Measurements from ENCODE around the gene TBCD.

Gene TBCD

GRCh38 chr17:82745524-82745923 is 6.3 kb upstream of the TBCD start:
- TF ChIP-seq, protein P1, sequence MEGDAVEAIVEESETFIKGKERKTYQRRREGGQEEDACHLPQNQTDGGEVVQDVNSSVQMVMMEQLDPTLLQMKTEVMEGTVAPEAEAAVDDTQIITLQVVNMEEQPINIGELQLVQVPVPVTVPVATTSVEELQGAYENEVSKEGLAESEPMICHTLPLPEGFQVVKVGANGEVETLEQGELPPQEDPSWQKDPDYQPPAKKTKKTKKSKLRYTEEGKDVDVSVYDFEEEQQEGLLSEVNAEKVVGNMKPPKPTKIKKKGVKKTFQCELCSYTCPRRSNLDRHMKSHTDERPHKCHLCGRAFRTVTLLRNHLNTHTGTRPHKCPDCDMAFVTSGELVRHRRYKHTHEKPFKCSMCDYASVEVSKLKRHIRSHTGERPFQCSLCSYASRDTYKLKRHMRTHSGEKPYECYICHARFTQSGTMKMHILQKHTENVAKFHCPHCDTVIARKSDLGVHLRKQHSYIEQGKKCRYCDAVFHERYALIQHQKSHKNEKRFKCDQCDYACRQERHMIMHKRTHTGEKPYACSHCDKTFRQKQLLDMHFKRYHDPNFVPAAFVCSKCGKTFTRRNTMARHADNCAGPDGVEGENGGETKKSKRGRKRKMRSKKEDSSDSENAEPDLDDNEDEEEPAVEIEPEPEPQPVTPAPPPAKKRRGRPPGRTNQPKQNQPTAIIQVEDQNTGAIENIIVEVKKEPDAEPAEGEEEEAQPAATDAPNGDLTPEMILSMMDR (conservative IDR thresholded peaks at IDR 0.05), result no peak
- no peak for TF ChIP-seq ZFX (IDR thresholded peaks at IDR 0.05)

DNA sequence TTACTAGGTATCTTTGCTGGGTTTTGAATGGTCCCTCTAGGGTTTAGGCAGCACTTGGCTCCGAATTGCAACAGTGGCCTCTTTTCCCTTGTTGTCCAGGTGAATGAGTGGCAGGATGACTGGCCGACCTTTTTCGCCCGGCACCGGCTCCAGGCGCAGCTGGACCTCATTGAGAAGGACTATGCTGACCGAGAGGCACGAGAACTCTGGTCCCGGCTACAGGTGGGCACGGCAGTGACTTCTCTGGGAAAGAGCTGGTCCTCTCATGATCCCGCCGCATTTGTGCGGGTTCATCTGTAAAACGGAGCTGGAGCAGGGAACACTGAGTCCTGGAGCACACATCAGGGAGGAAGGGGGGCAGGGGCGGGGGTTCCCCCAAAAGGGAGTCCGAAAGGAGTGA is 3.1 kb upstream of the TBCD start:
- TF ChIP-seq ZFX (IDR thresholded peaks at IDR 0.05), result no peak
- H3K27ac ChIP-seq, result no peak overlapping the region

More at GRCh38 chr17:82745524-82745923, 6.3 kb upstream of the TBCD start:
- no peak overlapping the region for H3K27ac ChIP-seq

- no peak for TF ChIP-seq ZFX (IDR thresholded peaks at IDR 0.05)
- TF ChIP-seq, protein P1 (conservative IDR thresholded peaks at IDR 0.05), result no peak
- no peak overlapping the region for H3K27ac ChIP-seq
Measured at GRCh38 chr17:82750241-82750908, 1.5 kb upstream of the TBCD start.

GRCh38 chr17:82751171-82751570 is 694 bp upstream of the TBCD start:
- H3K27ac ChIP-seq, result peak overlapping the region; percentile 79
- TF ChIP-seq, protein P1 (conservative IDR thresholded peaks at IDR 0.05), result no peak
- 0 out of 2 replicates have a peak, but pooled peaks have one; percentile 8 for TF ChIP-seq ZFX (IDR thresholded peaks at IDR 0.05)

GRCh38 chr17:82752371-82753200 is 721 bp downstream of the TBCD start:
- H3K27ac ChIP-seq, result peak overlapping the region; percentile 79

DNA sequence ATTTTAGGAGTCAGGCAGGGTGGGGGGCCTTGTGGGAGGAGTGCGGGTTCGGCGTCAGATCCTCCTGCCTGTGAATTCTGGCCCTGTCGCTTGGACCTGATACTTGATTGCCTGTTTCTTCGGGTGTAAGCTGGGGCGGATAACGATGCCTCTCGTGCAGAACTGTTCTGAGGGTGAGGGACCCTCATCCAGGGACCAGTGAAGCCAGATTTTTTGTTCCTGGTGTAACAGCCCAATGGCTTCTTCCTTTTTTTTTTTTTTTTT is 1.3 kb downstream of the TBCD start:
- peak overlapping the region; percentile 79; the same call in 1 of the 2 replicates for H3K27ac ChIP-seq
- TF ChIP-seq, protein P1 (conservative IDR thresholded peaks at IDR 0.05), result no peak
- TF ChIP-seq ZFX (IDR thresholded peaks at IDR 0.05), result no peak

More at GRCh38 chr17:82752371-82753200, 721 bp downstream of the TBCD start:
- TF ChIP-seq, protein P1 (conservative IDR thresholded peaks at IDR 0.05), result no peak
- TF ChIP-seq ZFX (IDR thresholded peaks at IDR 0.05), result peak; percentile 81

DNA sequence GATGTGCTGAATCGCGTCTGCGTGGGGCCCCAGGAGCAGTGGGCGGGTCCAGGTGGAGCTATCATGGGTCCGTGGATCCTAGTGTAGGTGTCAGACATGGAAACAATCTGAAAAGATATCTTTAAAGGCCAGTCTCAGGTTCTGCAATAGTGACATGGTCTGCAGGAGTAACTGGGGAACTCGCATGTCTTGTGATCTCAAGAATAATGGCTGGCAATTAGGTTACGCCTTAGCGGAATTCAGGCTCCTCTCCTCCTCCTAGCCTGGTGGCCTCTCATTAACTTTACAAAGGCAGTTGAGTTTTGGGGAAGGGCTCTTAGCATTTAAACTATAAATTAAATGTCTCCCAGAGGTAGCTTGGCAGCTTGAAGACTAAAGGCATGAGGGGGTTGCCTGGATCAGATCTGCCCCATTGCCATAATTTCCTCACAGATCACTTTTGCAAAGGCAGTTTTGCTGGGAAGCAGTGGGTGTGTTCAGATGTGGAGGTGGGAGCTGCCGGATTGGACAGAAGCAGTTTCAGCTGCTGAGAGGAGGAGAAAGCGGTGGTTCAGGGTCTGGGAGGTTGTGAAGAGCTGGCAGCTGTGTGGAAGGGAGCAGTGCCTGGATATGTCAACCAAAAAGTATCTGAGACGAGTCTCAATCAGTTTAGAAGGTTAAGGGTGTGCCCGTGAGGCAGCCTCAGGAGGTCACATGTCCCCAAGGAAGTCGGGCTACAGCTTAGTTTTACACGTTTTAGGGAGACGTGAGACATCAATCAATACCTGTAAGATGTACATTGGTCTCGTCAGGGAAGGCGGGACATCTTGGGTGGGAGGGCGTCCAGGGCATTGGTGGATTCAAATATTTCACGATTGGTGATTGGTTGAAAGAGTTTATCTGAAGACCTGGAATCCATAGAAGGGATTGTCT is 2.7 kb downstream of the TBCD start:
- TF ChIP-seq ZFX (IDR thresholded peaks at IDR 0.05), result no peak
- TF ChIP-seq, protein P1 (conservative IDR thresholded peaks at IDR 0.05), result no peak
- H3K27ac ChIP-seq, result no peak overlapping the region

Data from C4-2B (cell line).